GM23338 (cell line): Measurements from ENCODE around the gene TENM3. TPM values are rescaled to one million over a fixed set of nuclear protein-coding genes. Genes with fewer than 3 reads are reported as not detected.
A peak's percentile ranks its signal among the peaks of the same experiment; 100 is the strongest.

Experiments used
- ATAC-seq: fragments of 200-7000 bp; cut with Tn5 transposase; 3 replicates; pipeline ENCODE4 v1.9.1; 2020
- DNase-seq: peaks from one replicate; pipeline ENCODE4 v3.0.0-alpha.2; 2015; ENCODE audit warnings: low spot score
- H2AFZ ChIP-seq: fragments of 200-600 bp; sonication (generic); 2 replicates; pipeline ENCODE4 v1.8.0; 2016; ENCODE audit warnings: antibody characterized with exemption, mild to moderate bottlenecking, moderate library complexity
- H3F3A ChIP-seq: fragments of 200-600 bp; sonication (generic); replicated peaks from 2 replicates; pipeline ENCODE4 v1.8.0; 2017; ENCODE audit warnings: antibody characterized with exemption, mixed run types, low read depth
- H3K27ac ChIP-seq: fragments of 200-600 bp; sonication (generic); 2 replicates; pipeline ENCODE4 v1.6.1; 2016; ENCODE audit warnings: low read depth
- H3K27me3 ChIP-seq: fragments of 200-600 bp; sonication (generic); 2 replicates; pipeline ENCODE4 v1.8.0; 2016; ENCODE audit warnings: mild to moderate bottlenecking, mixed run types, moderate library complexity; ENCODE audit not compliant: insufficient read depth
- H3K36me3 ChIP-seq: fragments of 200-600 bp; sonication (generic); 2 replicates; pipeline ENCODE4 v1.8.0; 2016; ENCODE audit warnings: mild to moderate bottlenecking; ENCODE audit not compliant: insufficient read depth
- H3K4me1 ChIP-seq: fragments of 200-600 bp; sonication (generic); 2 replicates; pipeline ENCODE4 v1.8.0; 2016; ENCODE audit warnings: mild to moderate bottlenecking, moderate library complexity; ENCODE audit not compliant: insufficient read depth
- H3K4me2 ChIP-seq: fragments of 200-600 bp; sonication (generic); 2 replicates; pipeline ENCODE4 v1.7.1; 2017; ENCODE audit warnings: mixed run types
- H3K4me3 ChIP-seq: fragments of 200-600 bp; sonication (generic); 2 replicates; pipeline ENCODE4 v1.6.1; 2016; ENCODE audit warnings: mixed run types
- H3K79me2 ChIP-seq: fragments of 200-600 bp; sonication (generic); replicated peaks from 2 replicates; pipeline ENCODE4 v1.8.0; 2017; ENCODE audit warnings: mild to moderate bottlenecking; ENCODE audit not compliant: insufficient read depth
- H3K9me2 ChIP-seq: fragments of 200-600 bp; sonication (generic); 2 replicates; pipeline ENCODE4 v1.8.0; 2017; ENCODE audit not compliant: insufficient read depth
- H4K20me1 ChIP-seq: fragments of 200-600 bp; sonication (generic); replicated peaks from 2 replicates; pipeline ENCODE4 v1.8.0; 2017; ENCODE audit warnings: mild to moderate bottlenecking; ENCODE audit not compliant: insufficient read depth
- H3K27ac Mint-ChIP-seq: 2 replicates; pipeline ENCODE4 v1.8.0; 2020; ENCODE audit warnings: inconsistent platforms, mild to moderate bottlenecking, moderate library complexity, mixed read lengths
- H3K27me3 Mint-ChIP-seq: 3 replicates; pipeline ENCODE4 v1.8.0; 2022; ENCODE audit warnings: low read depth, mild to moderate bottlenecking, moderate library complexity, mixed read lengths, inconsistent platforms; ENCODE audit not compliant: insufficient read depth, poor library complexity
- H3K36me3 Mint-ChIP-seq: 3 replicates; pipeline ENCODE4 v1.8.0; 2021; ENCODE audit warnings: low read depth, mild to moderate bottlenecking, inconsistent platforms, moderate library complexity, mixed read lengths
- H3K4me1 Mint-ChIP-seq: 3 replicates; pipeline ENCODE4 v1.8.0; 2020; ENCODE audit warnings: mild to moderate bottlenecking, inconsistent platforms, mixed read lengths
- H3K4me3 Mint-ChIP-seq: 3 replicates; pipeline ENCODE4 v1.8.0; 2021; ENCODE audit warnings: moderate library complexity, mild to moderate bottlenecking, inconsistent platforms, mixed read lengths
- H3K9me3 Mint-ChIP-seq: 3 replicates; pipeline ENCODE4 v1.8.0; 2020; ENCODE audit warnings: moderate library complexity, mild to moderate bottlenecking, inconsistent platforms, mixed read lengths
- CREB1 ChIP-seq: fragments of 250-450 bp; sonication (Bioruptor Pico); IDR thresholded peaks from 2 replicates; pipeline ENCODE4 v1.5.0; 2020; ENCODE audit warnings: low read depth, mild to moderate bottlenecking, moderate library complexity
- EZH2 ChIP-seq: fragments of 200-600 bp; sonication (generic); IDR thresholded peaks from one replicate; pipeline ENCODE4 v1.8.0; 2017; ENCODE audit warnings: antibody characterized with exemption, mild to moderate bottlenecking, low read depth; ENCODE audit not compliant: unreplicated experiment
- EZH2phosphoT487 ChIP-seq: fragments of 200-600 bp; sonication (generic); IDR thresholded peaks from one replicate; pipeline ENCODE4 v1.8.1; 2018; ENCODE audit warnings: antibody characterized with exemption; ENCODE audit not compliant: unreplicated experiment
- JUNB ChIP-seq: IDR thresholded peaks from one replicate; pipeline ENCODE4 v1.6.1; 2016; ENCODE audit warnings: antibody characterized with exemption; ENCODE audit not compliant: unreplicated experiment
- NANOG ChIP-seq: IDR thresholded peaks from 2 replicates; pipeline ENCODE4 v1.6.1; 2016; ENCODE audit warnings: antibody characterized with exemption, borderline replicate concordance
- POLR2AphosphoS5 ChIP-seq: IDR thresholded peaks from 2 replicates; pipeline ENCODE4 v1.6.1; 2016; ENCODE audit warnings: antibody characterized with exemption, low read depth
- STAT1 ChIP-seq: IDR thresholded peaks from one replicate; pipeline ENCODE4 v1.6.1; 2016; ENCODE audit warnings: antibody characterized with exemption; ENCODE audit not compliant: unreplicated experiment
- ZNF114 ChIP-seq: fragments of 250-450 bp; sonication (Bioruptor Pico); IDR thresholded peaks from 2 replicates; pipeline ENCODE4 v1.5.0; 2020; ENCODE audit warnings: mild to moderate bottlenecking, moderate library complexity
- ZNF331 ChIP-seq: fragments of 250-450 bp; sonication (Bioruptor Pico); IDR thresholded peaks from 2 replicates; pipeline ENCODE4 v1.5.0; 2020; ENCODE audit warnings: low read depth, mild to moderate bottlenecking, moderate library complexity
- polyA plus RNA-seq: library from polyadenylated mRNA; unstranded; fragments of >200 nt; fragmentation: Nextera tagmentation; extraction: Ambion mirVana; gene quantifications from 2 replicates; pipeline ENCODE4 v1.2.1, GENCODE V29; 2016
- total RNA-seq: library from RNA; depleted of rRNA; stranded (reverse); fragments of >200 nt; shearing (Covaris generic); gene quantifications from 2 replicates; pipeline ENCODE4 v1.2.3, GENCODE V29; 2014
- TF ChIP-seq, protein P1 (sequence below): fragments of 250-450 bp; sonication (Bioruptor Pico); IDR thresholded peaks from 2 replicates; pipeline ENCODE4 v1.5.0; 2020; ENCODE audit warnings: mild to moderate bottlenecking, moderate library complexity
- TF ChIP-seq, protein P2 (sequence below): IDR thresholded peaks from 2 replicates; pipeline ENCODE4 v1.6.1; 2016; ENCODE audit warnings: antibody characterized with exemption
- TF ChIP-seq, protein P3 (sequence below), 2 experiments: fragments of 200-600 bp in 1 of 2; sonication (generic) in 1 of 2; conservative IDR thresholded peaks; 2 replicates each; pipeline versions ENCODE4 v1.5.1 to v1.6.1; 2016 to 2017; ENCODE audit warnings: antibody characterized with exemption in 2 of 2, low read depth in 2 of 2, mild to moderate bottlenecking in 2 of 2, moderate library complexity in 1 of 2
- TF ChIP-seq, protein P4 (sequence below): IDR thresholded peaks from one replicate; pipeline ENCODE4 v1.6.1; 2018; ENCODE audit warnings: antibody characterized with exemption; ENCODE audit not compliant: unreplicated experiment

The TENM3 gene
- total and polyA plus RNA-seq, 2 experiments from 2014 or later: 22.2 to 128 TPM

DNA sequence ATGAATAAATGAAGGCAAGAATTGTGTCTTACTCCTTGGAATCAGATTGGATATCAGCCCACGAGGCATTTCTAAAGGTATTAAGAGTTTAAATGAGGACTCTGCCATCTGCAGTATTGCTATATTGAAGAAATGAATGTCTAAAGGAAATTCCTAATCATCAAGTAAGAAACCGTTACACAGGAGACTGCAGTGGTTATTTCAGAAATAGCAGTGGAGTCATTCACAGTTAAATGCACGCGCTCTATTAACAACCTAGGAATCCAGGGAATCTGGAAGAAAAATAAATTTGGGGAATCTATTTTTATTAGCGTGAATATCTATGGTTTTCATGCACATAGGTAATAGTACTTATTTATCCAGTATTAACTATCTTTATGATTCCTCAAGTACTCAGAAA is 334.2 kb downstream of the TENM3 start:
- TF ChIP-seq, protein P1, sequence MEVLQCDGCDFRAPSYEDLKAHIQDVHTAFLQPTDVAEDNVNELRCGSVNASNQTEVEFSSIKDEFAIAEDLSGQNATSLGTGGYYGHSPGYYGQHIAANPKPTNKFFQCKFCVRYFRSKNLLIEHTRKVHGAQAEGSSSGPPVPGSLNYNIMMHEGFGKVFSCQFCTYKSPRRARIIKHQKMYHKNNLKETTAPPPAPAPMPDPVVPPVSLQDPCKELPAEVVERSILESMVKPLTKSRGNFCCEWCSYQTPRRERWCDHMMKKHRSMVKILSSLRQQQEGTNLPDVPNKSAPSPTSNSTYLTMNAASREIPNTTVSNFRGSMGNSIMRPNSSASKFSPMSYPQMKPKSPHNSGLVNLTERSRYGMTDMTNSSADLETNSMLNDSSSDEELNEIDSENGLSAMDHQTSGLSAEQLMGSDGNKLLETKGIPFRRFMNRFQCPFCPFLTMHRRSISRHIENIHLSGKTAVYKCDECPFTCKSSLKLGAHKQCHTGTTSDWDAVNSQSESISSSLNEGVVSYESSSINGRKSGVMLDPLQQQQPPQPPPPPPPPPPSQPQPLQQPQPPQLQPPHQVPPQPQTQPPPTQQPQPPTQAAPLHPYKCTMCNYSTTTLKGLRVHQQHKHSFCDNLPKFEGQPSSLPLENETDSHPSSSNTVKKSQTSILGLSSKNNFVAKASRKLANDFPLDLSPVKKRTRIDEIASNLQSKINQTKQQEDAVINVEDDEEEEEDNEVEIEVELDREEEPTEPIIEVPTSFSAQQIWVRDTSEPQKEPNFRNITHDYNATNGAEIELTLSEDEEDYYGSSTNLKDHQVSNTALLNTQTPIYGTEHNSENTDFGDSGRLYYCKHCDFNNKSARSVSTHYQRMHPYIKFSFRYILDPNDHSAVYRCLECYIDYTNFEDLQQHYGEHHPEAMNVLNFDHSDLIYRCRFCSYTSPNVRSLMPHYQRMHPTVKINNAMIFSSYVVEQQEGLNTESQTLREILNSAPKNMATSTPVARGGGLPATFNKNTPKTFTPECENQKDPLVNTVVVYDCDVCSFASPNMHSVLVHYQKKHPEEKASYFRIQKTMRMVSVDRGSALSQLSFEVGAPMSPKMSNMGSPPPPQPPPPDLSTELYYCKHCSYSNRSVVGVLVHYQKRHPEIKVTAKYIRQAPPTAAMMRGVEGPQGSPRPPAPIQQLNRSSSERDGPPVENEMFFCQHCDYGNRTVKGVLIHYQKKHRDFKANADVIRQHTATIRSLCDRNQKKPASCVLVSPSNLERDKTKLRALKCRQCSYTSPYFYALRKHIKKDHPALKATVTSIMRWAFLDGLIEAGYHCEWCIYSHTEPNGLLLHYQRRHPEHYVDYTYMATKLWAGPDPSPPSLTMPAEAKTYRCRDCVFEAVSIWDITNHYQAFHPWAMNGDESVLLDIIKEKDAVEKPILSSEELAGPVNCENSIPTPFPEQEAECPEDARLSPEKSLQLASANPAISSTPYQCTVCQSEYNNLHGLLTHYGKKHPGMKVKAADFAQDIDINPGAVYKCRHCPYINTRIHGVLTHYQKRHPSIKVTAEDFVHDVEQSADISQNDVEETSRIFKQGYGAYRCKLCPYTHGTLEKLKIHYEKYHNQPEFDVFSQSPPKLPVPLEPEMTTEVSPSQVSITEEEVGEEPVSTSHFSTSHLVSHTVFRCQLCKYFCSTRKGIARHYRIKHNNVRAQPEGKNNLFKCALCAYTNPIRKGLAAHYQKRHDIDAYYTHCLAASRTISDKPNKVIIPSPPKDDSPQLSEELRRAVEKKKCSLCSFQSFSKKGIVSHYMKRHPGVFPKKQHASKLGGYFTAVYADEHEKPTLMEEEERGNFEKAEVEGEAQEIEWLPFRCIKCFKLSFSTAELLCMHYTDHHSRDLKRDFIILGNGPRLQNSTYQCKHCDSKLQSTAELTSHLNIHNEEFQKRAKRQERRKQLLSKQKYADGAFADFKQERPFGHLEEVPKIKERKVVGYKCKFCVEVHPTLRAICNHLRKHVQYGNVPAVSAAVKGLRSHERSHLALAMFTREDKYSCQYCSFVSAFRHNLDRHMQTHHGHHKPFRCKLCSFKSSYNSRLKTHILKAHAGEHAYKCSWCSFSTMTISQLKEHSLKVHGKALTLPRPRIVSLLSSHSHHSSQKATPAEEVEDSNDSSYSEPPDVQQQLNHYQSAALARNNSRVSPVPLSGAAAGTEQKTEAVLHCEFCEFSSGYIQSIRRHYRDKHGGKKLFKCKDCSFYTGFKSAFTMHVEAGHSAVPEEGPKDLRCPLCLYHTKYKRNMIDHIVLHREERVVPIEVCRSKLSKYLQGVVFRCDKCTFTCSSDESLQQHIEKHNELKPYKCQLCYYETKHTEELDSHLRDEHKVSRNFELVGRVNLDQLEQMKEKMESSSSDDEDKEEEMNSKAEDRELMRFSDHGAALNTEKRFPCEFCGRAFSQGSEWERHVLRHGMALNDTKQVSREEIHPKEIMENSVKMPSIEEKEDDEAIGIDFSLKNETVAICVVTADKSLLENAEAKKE (CRISPR knock-in tag): no peak
- no peak for TF ChIP-seq NANOG
- TF ChIP-seq STAT1: no peak
- TF ChIP-seq ZNF114: no peak
- no peak for TF ChIP-seq EZH2phosphoT487
- TF ChIP-seq, protein P2, sequence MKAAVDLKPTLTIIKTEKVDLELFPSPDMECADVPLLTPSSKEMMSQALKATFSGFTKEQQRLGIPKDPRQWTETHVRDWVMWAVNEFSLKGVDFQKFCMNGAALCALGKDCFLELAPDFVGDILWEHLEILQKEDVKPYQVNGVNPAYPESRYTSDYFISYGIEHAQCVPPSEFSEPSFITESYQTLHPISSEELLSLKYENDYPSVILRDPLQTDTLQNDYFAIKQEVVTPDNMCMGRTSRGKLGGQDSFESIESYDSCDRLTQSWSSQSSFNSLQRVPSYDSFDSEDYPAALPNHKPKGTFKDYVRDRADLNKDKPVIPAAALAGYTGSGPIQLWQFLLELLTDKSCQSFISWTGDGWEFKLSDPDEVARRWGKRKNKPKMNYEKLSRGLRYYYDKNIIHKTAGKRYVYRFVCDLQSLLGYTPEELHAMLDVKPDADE: no peak
- TF ChIP-seq JUNB: no peak
- TF ChIP-seq, protein P3, sequence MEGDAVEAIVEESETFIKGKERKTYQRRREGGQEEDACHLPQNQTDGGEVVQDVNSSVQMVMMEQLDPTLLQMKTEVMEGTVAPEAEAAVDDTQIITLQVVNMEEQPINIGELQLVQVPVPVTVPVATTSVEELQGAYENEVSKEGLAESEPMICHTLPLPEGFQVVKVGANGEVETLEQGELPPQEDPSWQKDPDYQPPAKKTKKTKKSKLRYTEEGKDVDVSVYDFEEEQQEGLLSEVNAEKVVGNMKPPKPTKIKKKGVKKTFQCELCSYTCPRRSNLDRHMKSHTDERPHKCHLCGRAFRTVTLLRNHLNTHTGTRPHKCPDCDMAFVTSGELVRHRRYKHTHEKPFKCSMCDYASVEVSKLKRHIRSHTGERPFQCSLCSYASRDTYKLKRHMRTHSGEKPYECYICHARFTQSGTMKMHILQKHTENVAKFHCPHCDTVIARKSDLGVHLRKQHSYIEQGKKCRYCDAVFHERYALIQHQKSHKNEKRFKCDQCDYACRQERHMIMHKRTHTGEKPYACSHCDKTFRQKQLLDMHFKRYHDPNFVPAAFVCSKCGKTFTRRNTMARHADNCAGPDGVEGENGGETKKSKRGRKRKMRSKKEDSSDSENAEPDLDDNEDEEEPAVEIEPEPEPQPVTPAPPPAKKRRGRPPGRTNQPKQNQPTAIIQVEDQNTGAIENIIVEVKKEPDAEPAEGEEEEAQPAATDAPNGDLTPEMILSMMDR (conservative IDR thresholded peaks at IDR 0.05; ENCODE audit: low read depth in 2 of 2): no peak
- TF ChIP-seq, protein P4, sequence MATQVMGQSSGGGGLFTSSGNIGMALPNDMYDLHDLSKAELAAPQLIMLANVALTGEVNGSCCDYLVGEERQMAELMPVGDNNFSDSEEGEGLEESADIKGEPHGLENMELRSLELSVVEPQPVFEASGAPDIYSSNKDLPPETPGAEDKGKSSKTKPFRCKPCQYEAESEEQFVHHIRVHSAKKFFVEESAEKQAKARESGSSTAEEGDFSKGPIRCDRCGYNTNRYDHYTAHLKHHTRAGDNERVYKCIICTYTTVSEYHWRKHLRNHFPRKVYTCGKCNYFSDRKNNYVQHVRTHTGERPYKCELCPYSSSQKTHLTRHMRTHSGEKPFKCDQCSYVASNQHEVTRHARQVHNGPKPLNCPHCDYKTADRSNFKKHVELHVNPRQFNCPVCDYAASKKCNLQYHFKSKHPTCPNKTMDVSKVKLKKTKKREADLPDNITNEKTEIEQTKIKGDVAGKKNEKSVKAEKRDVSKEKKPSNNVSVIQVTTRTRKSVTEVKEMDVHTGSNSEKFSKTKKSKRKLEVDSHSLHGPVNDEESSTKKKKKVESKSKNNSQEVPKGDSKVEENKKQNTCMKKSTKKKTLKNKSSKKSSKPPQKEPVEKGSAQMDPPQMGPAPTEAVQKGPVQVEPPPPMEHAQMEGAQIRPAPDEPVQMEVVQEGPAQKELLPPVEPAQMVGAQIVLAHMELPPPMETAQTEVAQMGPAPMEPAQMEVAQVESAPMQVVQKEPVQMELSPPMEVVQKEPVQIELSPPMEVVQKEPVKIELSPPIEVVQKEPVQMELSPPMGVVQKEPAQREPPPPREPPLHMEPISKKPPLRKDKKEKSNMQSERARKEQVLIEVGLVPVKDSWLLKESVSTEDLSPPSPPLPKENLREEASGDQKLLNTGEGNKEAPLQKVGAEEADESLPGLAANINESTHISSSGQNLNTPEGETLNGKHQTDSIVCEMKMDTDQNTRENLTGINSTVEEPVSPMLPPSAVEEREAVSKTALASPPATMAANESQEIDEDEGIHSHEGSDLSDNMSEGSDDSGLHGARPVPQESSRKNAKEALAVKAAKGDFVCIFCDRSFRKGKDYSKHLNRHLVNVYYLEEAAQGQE: no peak
- TF ChIP-seq CREB1 (CRISPR knock-in tag): no peak
- TF ChIP-seq EZH2: no peak
- TF ChIP-seq POLR2AphosphoS5: no peak
- TF ChIP-seq ZNF331 (CRISPR knock-in tag): no peak
- ATAC-seq (no peak), DNase-seq (no peak)
- Histone ChIP-seq H3K4me2 (no peak overlapping the region), H3K27me3 (no peaks in the 10 kb centered on the region), H3F3A (no peaks in the 10 kb centered on the region), H3K4me1 (peaks cover 29% of the 10 kb centered on the region), H4K20me1 (no peaks in the 10 kb centered on the region), H3K27ac (0 out of 2 replicates have a peak overlapping the region, but pooled peaks have one; percentile 24), H3K4me3 (no peak overlapping the region), H3K79me2 (peaks cover 20% of the 10 kb centered on the region), H3K36me3 (no peaks in the 10 kb centered on the region), H3K9me2 (no peaks in the 10 kb centered on the region), H2AFZ (no peak overlapping the region)
- no peaks in the 10 kb centered on the region; the same call in 2 of the 3 replicates for H3K36me3 Mint-ChIP-seq
- no peak overlapping the region for H3K4me3 Mint-ChIP-seq
- no peaks in the 10 kb centered on the region for H3K9me3 Mint-ChIP-seq
- no peak overlapping the region for H3K27ac Mint-ChIP-seq
- no peaks in the 10 kb centered on the region for H3K27me3 Mint-ChIP-seq
- peaks cover 36% of the 10 kb centered on the region for H3K4me1 Mint-ChIP-seq
